Vagina (tissue), 2 donors: ENCODE data around the gene ARID1A.
A peak's percentile ranks its signal among the peaks of the same experiment; 100 is the strongest.

Experiments used
- CTCF ChIP-seq, 3 experiments: fragments of 450-650 bp in 2 of 3; fragments of 200-600 bp in 1 of 3; sonication (generic) in 1 of 3; IDR thresholded peaks; one replicate each; pipeline ENCODE4 v1.5.1; 2017 to 2019; ENCODE audit warnings: antibody characterized with exemption in 3 of 3, mild to moderate bottlenecking in 2 of 3, moderate library complexity in 2 of 3
- POLR2A ChIP-seq, 2 donors: fragments of 450-650 bp; IDR thresholded peaks; one replicate each; pipeline ENCODE4 v1.6.1; 2017; ENCODE audit warnings: antibody characterized with exemption in 2 of 2, mild to moderate bottlenecking in 2 of 2, moderate library complexity in 2 of 2
- POLR2AphosphoS5 ChIP-seq, 2 donors: sonication (generic); formaldehyde crosslinking; IDR thresholded peaks; one replicate each; pipeline ENCODE4 v1.9.0; 2017; ENCODE audit warnings: antibody characterized with exemption in 2 of 2, mild to moderate bottlenecking in 2 of 2, low read depth in 1 of 2; ENCODE audit not compliant: insufficient read depth in 1 of 2

GRCh38 chr1:26696119-26696653 is 371 bp downstream of the ARID1A start:
- no peak for TF ChIP-seq CTCF (IDR thresholded peaks at IDR 0.05)
- TF ChIP-seq POLR2AphosphoS5 (IDR thresholded peaks at IDR 0.05; ENCODE audit: insufficient read depth in 1 of 2, low read depth in 1 of 2) = no peak
- TF ChIP-seq POLR2A (IDR thresholded peaks at IDR 0.05) = peak in 1 of 2 donors; percentile 49
